Thyroid gland (tissue), 4 donors: ENCODE data around the gene VAMP4.

Experiments
- POLR2A ChIP-seq, 2 donors: fragments of 450-650 bp; IDR thresholded peaks; one replicate each; pipeline ENCODE4 v1.6.1; 2017; ENCODE audit warnings: antibody characterized with exemption in 2 of 2, mild to moderate bottlenecking in 2 of 2, moderate library complexity in 1 of 2
- TF ChIP-seq, protein P1 (sequence below), 6 experiments: fragments of 200-600 bp in 3 of 6; fragments of 450-650 bp in 3 of 6; sonication (generic) in 3 of 6; IDR thresholded peaks; one replicate each; pipeline ENCODE4 v1.5.1; 2016 to 2019; ENCODE audit warnings: antibody characterized with exemption in 6 of 6, mild to moderate bottlenecking in 2 of 6, inconsistent platforms in 1 of 6, moderate library complexity in 1 of 6

DNA sequence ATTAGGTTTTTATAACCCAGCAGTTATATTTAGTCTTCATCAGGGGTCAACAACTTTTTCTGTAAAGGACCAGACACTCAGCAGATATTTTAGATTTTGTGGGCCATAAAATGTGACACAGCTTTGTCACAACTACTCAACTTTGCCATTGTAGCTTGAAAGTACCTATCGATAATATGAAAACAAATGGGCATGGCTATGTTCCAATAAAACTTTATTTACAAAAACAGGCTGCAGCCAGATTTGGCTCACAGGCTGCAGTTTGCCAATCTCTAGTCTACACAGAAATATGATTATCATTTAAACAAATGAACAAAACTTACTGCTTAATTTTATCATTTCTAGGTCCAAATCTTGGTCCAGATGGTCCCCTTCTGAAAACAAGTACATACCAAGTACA lies 23.0 kb downstream of the VAMP4 start:
- TF ChIP-seq, protein P1, sequence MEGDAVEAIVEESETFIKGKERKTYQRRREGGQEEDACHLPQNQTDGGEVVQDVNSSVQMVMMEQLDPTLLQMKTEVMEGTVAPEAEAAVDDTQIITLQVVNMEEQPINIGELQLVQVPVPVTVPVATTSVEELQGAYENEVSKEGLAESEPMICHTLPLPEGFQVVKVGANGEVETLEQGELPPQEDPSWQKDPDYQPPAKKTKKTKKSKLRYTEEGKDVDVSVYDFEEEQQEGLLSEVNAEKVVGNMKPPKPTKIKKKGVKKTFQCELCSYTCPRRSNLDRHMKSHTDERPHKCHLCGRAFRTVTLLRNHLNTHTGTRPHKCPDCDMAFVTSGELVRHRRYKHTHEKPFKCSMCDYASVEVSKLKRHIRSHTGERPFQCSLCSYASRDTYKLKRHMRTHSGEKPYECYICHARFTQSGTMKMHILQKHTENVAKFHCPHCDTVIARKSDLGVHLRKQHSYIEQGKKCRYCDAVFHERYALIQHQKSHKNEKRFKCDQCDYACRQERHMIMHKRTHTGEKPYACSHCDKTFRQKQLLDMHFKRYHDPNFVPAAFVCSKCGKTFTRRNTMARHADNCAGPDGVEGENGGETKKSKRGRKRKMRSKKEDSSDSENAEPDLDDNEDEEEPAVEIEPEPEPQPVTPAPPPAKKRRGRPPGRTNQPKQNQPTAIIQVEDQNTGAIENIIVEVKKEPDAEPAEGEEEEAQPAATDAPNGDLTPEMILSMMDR (IDR thresholded peaks at IDR 0.05) = no peak
- TF ChIP-seq POLR2A (IDR thresholded peaks at IDR 0.05) = no peak
